SJCRH30 (cell line): ENCODE data around the gene CCDC175. TPM values are rescaled to one million over a fixed set of nuclear protein-coding genes. Genes with fewer than 3 reads are reported as not detected.

ENCODE experiments used
- DNase-seq, 2 experiments: peaks; one replicate each; pipeline ENCODE4 v3.0.0-alpha.2; 2015 to 2020
- H3K27ac ChIP-seq: fragments of 250-450 bp; sonication (Bioruptor Pico); 2 replicates; pipeline ENCODE4 v1.5.1; 2020; ENCODE audit warnings: mild to moderate bottlenecking, moderate library complexity
- H3K27me3 ChIP-seq: fragments of 250-450 bp; sonication (Bioruptor Pico); 2 replicates; pipeline ENCODE4 v1.5.1; 2020; ENCODE audit warnings: mild to moderate bottlenecking, moderate library complexity
- H3K36me3 ChIP-seq: fragments of 250-450 bp; sonication (Bioruptor Pico); 2 replicates; pipeline ENCODE4 v1.5.1; 2020; ENCODE audit warnings: mild to moderate bottlenecking, moderate library complexity
- H3K4me1 ChIP-seq: fragments of 250-450 bp; sonication (Bioruptor Pico); 2 replicates; pipeline ENCODE4 v1.5.1; 2020; ENCODE audit warnings: mild to moderate bottlenecking, moderate library complexity
- H3K4me3 ChIP-seq: fragments of 250-450 bp; sonication (Bioruptor Pico); 2 replicates; pipeline ENCODE4 v1.5.1; 2020; ENCODE audit warnings: mild to moderate bottlenecking, moderate library complexity
- H3K9me3 ChIP-seq: fragments of 250-450 bp; sonication (Bioruptor Pico); replicated peaks from 2 replicates; pipeline ENCODE4 v1.5.1; 2020; ENCODE audit warnings: mild to moderate bottlenecking, moderate library complexity
- total RNA-seq: library from RNA; depleted of rRNA; stranded (reverse); fragments of >200 nt; shearing (Covaris generic); gene quantifications from 2 replicates; pipeline ENCODE4 v1.2.3, GENCODE V29; 2014; rRNA removed

CCDC175 gene
- not detected in 2 replicates for total RNA-seq

GRCh38 chr14:59576332-59577294 is at the start of gene CCDC175:
Gene CCDC175, minus strand, starts transcription at chr14:59576812. Its CDS starts 37 bp downstream, at chr14:59576775.
- H3K36me3 ChIP-seq = no peaks in the 10 kb centered on the region
- no peaks in the 10 kb centered on the region for H3K27me3 ChIP-seq
- no peak within 1 kb of the TSS for H3K4me3 ChIP-seq
- DNase-seq = peak; percentile 11 to 24
- no peaks in the 10 kb centered on the region for H3K4me1 ChIP-seq
- H3K27ac ChIP-seq = no peak within 1 kb of the TSS
- no peaks in the 10 kb centered on the region for H3K9me3 ChIP-seq

GRCh38 chr14:59622631-59623030 is 46.0 kb upstream of the CCDC175 start:
- Histone ChIP-seq H3K4me3 (no peak overlapping the region), H3K27me3 (no peaks in the 10 kb centered on the region), H3K9me3 (no peaks in the 10 kb centered on the region), H3K36me3 (no peaks in the 10 kb centered on the region), H3K4me1 (no peaks in the 10 kb centered on the region), H3K27ac (no peak overlapping the region)
- no peak for DNase-seq

GRCh38 chr14:59619061-59619460 is 42.4 kb upstream of the CCDC175 start:
- Histone ChIP-seq H3K4me3 (no peak overlapping the region), H3K9me3 (no peaks in the 10 kb centered on the region), H3K27ac (no peak overlapping the region), H3K36me3 (no peaks in the 10 kb centered on the region), H3K4me1 (no peaks in the 10 kb centered on the region), H3K27me3 (no peaks in the 10 kb centered on the region)
- no peak for DNase-seq

GRCh38 chr14:59601056-59601455 is 24.4 kb upstream of the CCDC175 start:
- no peaks in the 10 kb centered on the region for H3K36me3 ChIP-seq
- DNase-seq = no peak
- no peaks in the 10 kb centered on the region for H3K4me1 ChIP-seq
- H3K27me3 ChIP-seq = peaks cover 2% of the 10 kb centered on the region; the same call in 1 of the 2 replicates
- no peak overlapping the region for H3K4me3 ChIP-seq
- H3K9me3 ChIP-seq = no peaks in the 10 kb centered on the region
- H3K27ac ChIP-seq = no peak overlapping the region

- Histone ChIP-seq H3K4me1 (no peaks in the 10 kb centered on the region), H3K27me3 (peaks cover 2% of the 10 kb centered on the region; the same call in 1 of the 2 replicates), H3K27ac (no peak overlapping the region), H3K36me3 (no peaks in the 10 kb centered on the region), H3K4me3 (no peak overlapping the region), H3K9me3 (no peaks in the 10 kb centered on the region)
- no peak for DNase-seq
Measured at GRCh38 chr14:59600211-59600945, 23.8 kb upstream of the CCDC175 start.

- Histone ChIP-seq H3K36me3 (no peaks in the 10 kb centered on the region), H3K4me1 (no peaks in the 10 kb centered on the region), H3K27ac (no peak overlapping the region), H3K4me3 (no peak overlapping the region), H3K27me3 (peaks cover 2% of the 10 kb centered on the region; the same call in 1 of the 2 replicates), H3K9me3 (no peaks in the 10 kb centered on the region; the same call in 1 of the 2 replicates)
- no peak for DNase-seq
Measured at GRCh38 chr14:59595071-59595470, 18.5 kb upstream of the CCDC175 start.

- Histone ChIP-seq H3K4me1 (no peaks in the 10 kb centered on the region), H3K36me3 (no peaks in the 10 kb centered on the region), H3K9me3 (no peaks in the 10 kb centered on the region; the same call in 1 of the 2 replicates), H3K27ac (no peak overlapping the region), H3K27me3 (peaks cover 1% of the 10 kb centered on the region; the same call in 1 of the 2 replicates), H3K4me3 (no peak overlapping the region)
- no peak for DNase-seq
Measured at GRCh38 chr14:59591641-59592370, 15.2 kb upstream of the CCDC175 start.

- no peak for DNase-seq
- H3K9me3 ChIP-seq = no peaks in the 10 kb centered on the region; the same call in 1 of the 2 replicates
Measured at GRCh38 chr14:59588101-59588500, 11.5 kb upstream of the CCDC175 start.

GRCh38 chr14:59585891-59586554 is 9.4 kb upstream of the CCDC175 start:
- H3K4me3 ChIP-seq = peak overlapping the region; percentile 18; the same call in 1 of the 2 replicates
- H3K9me3 ChIP-seq = no peaks in the 10 kb centered on the region
- H3K27ac ChIP-seq = no peak overlapping the region
- H3K27me3 ChIP-seq = no peaks in the 10 kb centered on the region
- no peaks in the 10 kb centered on the region for H3K4me1 ChIP-seq
- peak in 1 of 2 experiments; percentile 29 for DNase-seq
- H3K36me3 ChIP-seq = no peaks in the 10 kb centered on the region

More at GRCh38 chr14:59588101-59588500, 11.5 kb upstream of the CCDC175 start:
- Histone ChIP-seq H3K27ac (no peak overlapping the region), H3K4me1 (no peaks in the 10 kb centered on the region), H3K36me3 (no peaks in the 10 kb centered on the region), H3K4me3 (no peak overlapping the region), H3K27me3 (no peaks in the 10 kb centered on the region)

GRCh38 chr14:59583755-59584154 is 7.1 kb upstream of the CCDC175 start:
- H3K4me3 ChIP-seq = no peak overlapping the region

GRCh38 chr14:59582845-59583509 is 6.4 kb upstream of the CCDC175 start:
- DNase-seq = no peak
- H3K9me3 ChIP-seq = no peaks in the 10 kb centered on the region
- H3K36me3 ChIP-seq = no peaks in the 10 kb centered on the region
- no peak overlapping the region for H3K27ac ChIP-seq
- H3K27me3 ChIP-seq = no peaks in the 10 kb centered on the region
- H3K4me3 ChIP-seq = no peak overlapping the region
- no peaks in the 10 kb centered on the region for H3K4me1 ChIP-seq

More at GRCh38 chr14:59583755-59584154, 7.1 kb upstream of the CCDC175 start:
- Histone ChIP-seq H3K27me3 (no peaks in the 10 kb centered on the region), H3K27ac (no peak overlapping the region), H3K36me3 (no peaks in the 10 kb centered on the region), H3K4me1 (no peaks in the 10 kb centered on the region), H3K9me3 (no peaks in the 10 kb centered on the region)
- DNase-seq = no peak

- Histone ChIP-seq H3K4me1 (no peaks in the 10 kb centered on the region), H3K36me3 (no peaks in the 10 kb centered on the region), H3K9me3 (no peaks in the 10 kb centered on the region), H3K4me3 (no peak overlapping the region), H3K27me3 (no peaks in the 10 kb centered on the region), H3K27ac (no peak overlapping the region)
- no peak for DNase-seq
Measured at GRCh38 chr14:59582161-59582560, 5.5 kb upstream of the CCDC175 start.

- H3K27ac ChIP-seq = no peak overlapping the region
- no peaks in the 10 kb centered on the region for H3K36me3 ChIP-seq
- DNase-seq = no peak
- H3K27me3 ChIP-seq = no peaks in the 10 kb centered on the region
- H3K4me3 ChIP-seq = no peak overlapping the region
- no peaks in the 10 kb centered on the region for H3K4me1 ChIP-seq
- no peaks in the 10 kb centered on the region for H3K9me3 ChIP-seq
Measured at GRCh38 chr14:59580911-59581310, 4.3 kb upstream of the CCDC175 start.
